NCI-H2107 treated with DMSO at 0.1 percent for 48 hours (cell line): Measurements from ENCODE around the gene PEX13.

Experiments
- DNase-seq: peaks from one replicate; lab custom pipeline; 2025; ENCODE audit not compliant: unreplicated experiment; lab: John Stamatoyannopoulos, UW

The PEX13 gene

GRCh38 chr2:61065714-61066709, 48.5 kb downstream of the PEX13 start, which contains the start of gene SANBR:
Gene SANBR, plus strand, starts transcription at chr2:61065871. Its CDS starts 4,480 bp downstream, at chr2:61070351.
- peak; percentile 76 for DNase-seq

GRCh38 chr2:61074100-61074499, 56.6 kb downstream of the PEX13 start:
- no peak for DNase-seq

- DNase-seq = no peak
These were observed 68.4 kb downstream of the PEX13 start for GRCh38 chr2:61085883-61086282.

GRCh38 chr2:61089797-61090196, 72.3 kb downstream of the PEX13 start:
- DNase-seq = no peak

GRCh38 chr2:61090386-61090921, 72.9 kb downstream of the PEX13 start:
- DNase-seq = no peak

GRCh38 chr2:61091485-61091884, 74.0 kb downstream of the PEX13 start:
- no peak for DNase-seq

GRCh38 chr2:61096438-61096837, 78.9 kb downstream of the PEX13 start:
- no peak for DNase-seq

- DNase-seq = no peak
These were observed 83.3 kb downstream of the PEX13 start for GRCh38 chr2:61100801-61101200.
